Epidermal melanocyte (primary cell): ENCODE results near the gene CABCOCO1.

Experiments
- DNase-seq: peaks from one replicate; pipeline ENCODE4 v3.0.0; 2011; ENCODE audit warnings: low spot score; ENCODE audit not compliant: insufficient read length

Gene CABCOCO1

GRCh38 chr10:61812920-61813319, 150.2 kb downstream of the CABCOCO1 start:
- no peak for DNase-seq

- DNase-seq: no peak
Observed at GRCh38 chr10:61814160-61814559, 151.4 kb downstream of the CABCOCO1 start.

GRCh38 chr10:61815496-61815895, 152.8 kb downstream of the CABCOCO1 start:
- no peak for DNase-seq
